GM12878 (cell line): ENCODE results near the gene CCDC134. TPM values are rescaled to one million over a fixed set of nuclear protein-coding genes. Genes with fewer than 3 reads are reported as not detected.

ENCODE experiments used
- ATAC-seq: fragments of 200-7000 bp; cut with Tn5 transposase; 3 replicates; pipeline ENCODE4 v1.9.1; 2020; ENCODE audit warnings: mild to moderate bottlenecking, moderate library complexity
- BruUV-seq: library from RNA; stranded (reverse); fragments of 400-500 nt; replicated peaks from 2 replicates; lab custom pipeline; 2021; lab: Mats Ljungman, UMichigan
- CTCF ChIA-PET: fragments of 300-600 bp; sonication (Branson Sonifier 250); formaldehyde crosslinking; extraction: SDS; loops from one replicate; lab custom pipeline; 2021; ENCODE audit warnings: inconsistent platforms; lab: Yijun Ruan, JAX
- POLR2A ChIA-PET: fragments of 350-600 bp; formaldehyde crosslinking; extraction: SDS; loops from one replicate; lab custom pipeline; 2021; ENCODE audit warnings: inconsistent platforms; lab: Charles Lee
- RAD21 ChIA-PET: fragments of 300-600 bp; sonication (Branson Sonifier 250); formaldehyde crosslinking; loops from one replicate; lab custom pipeline; 2023; ENCODE audit warnings: antibody characterized with exemption; ENCODE audit not compliant: unreplicated experiment; lab: Charles Lee
- SMC1A ChIA-PET: fragments of 300-600 bp; sonication (Branson Sonifier 250); formaldehyde crosslinking; loops from one replicate; lab custom pipeline; 2023; ENCODE audit not compliant: unreplicated experiment, uncharacterized antibody; lab: Charles Lee
- DNase-seq: peaks from one replicate; pipeline ENCODE4 v3.0.0-alpha.2; 2011; ENCODE audit warnings: low read depth, low spot score
- FAIRE-seq: peaks from 3 replicates; lab custom pipeline; 2011; peaks lifted over from hg19 to GRCh38; lab: Jason Lieb, UNC
- H2AFZ ChIP-seq: 2 replicates; pipeline ENCODE4 v1.6.0; 2011; ENCODE audit warnings: low read depth, low read length, control low read depth; ENCODE audit not compliant: control insufficient read depth
- H3K27ac ChIP-seq: 2 replicates; pipeline ENCODE4 v1.5.1; 2011; ENCODE audit warnings: control low read depth; ENCODE audit not compliant: control insufficient read depth, insufficient read depth
- H3K27me3 ChIP-seq, 2 experiments: replicated peaks in 1 of 2; 2 replicates each; pipeline versions ENCODE4 v1.6.0 to v1.6.1; 2011; ENCODE audit warnings: low read length in 1 of 2; ENCODE audit not compliant: control insufficient read depth in 2 of 2, insufficient read depth in 2 of 2
- H3K36me3 ChIP-seq, 2 experiments: 2 replicates each; pipeline ENCODE4 v1.5.1; 2011; ENCODE audit warnings: low read length in 1 of 2; ENCODE audit not compliant: control insufficient read depth in 2 of 2, insufficient read depth in 2 of 2
- H3K4me1 ChIP-seq: 2 replicates; pipeline ENCODE4 v1.6.1; 2011; ENCODE audit warnings: mild to moderate bottlenecking, low read length, moderate library complexity, mixed read lengths; ENCODE audit not compliant: control insufficient read depth, insufficient read depth
- H3K4me2 ChIP-seq: 2 replicates; pipeline ENCODE4 v1.6.0; 2011; ENCODE audit warnings: control low read depth; ENCODE audit not compliant: control insufficient read depth, insufficient read depth
- H3K4me3 ChIP-seq: fragments of 200-600 bp; sonication (generic); 2 replicates; pipeline ENCODE4 v1.5.1; 2016
- H3K79me2 ChIP-seq: 2 replicates; pipeline ENCODE4 v1.6.0; 2011; ENCODE audit warnings: low read length; ENCODE audit not compliant: control insufficient read depth, insufficient read depth
- H3K9ac ChIP-seq: 2 replicates; pipeline ENCODE4 v1.8.0; 2011; ENCODE audit warnings: low read length, control low read depth, mixed read lengths; ENCODE audit not compliant: control insufficient read depth, insufficient read depth
- H3K9me3 ChIP-seq: replicated peaks from 3 replicates; pipeline ENCODE4 v1.5.1; 2011; ENCODE audit warnings: mild to moderate bottlenecking, low read length; ENCODE audit not compliant: control insufficient read depth, insufficient read depth
- H4K20me1 ChIP-seq: 2 replicates; pipeline ENCODE4 v1.6.0; 2011; ENCODE audit not compliant: control insufficient read depth, insufficient read depth
- ATF7 ChIP-seq: fragments of 450-650 bp; IDR thresholded peaks from 2 replicates; pipeline ENCODE4 v1.6.1; 2016; ENCODE audit warnings: low read depth, mild to moderate bottlenecking
- BHLHE40 ChIP-seq, 2 experiments: fragments of 450-650 bp in 1 of 2; IDR thresholded peaks; 2 replicates each; pipeline ENCODE4 v1.6.1; 2011 to 2017; ENCODE audit warnings: low read depth in 2 of 2, borderline replicate concordance in 1 of 2, improper control_type of control experiment in 1 of 2, low read length in 1 of 2, mild to moderate bottlenecking in 1 of 2
- HDAC6 ChIP-seq: fragments of 200-600 bp; sonication (generic); IDR thresholded peaks from one replicate; pipeline ENCODE4 v1.8.0; 2017; ENCODE audit warnings: antibody characterized with exemption; ENCODE audit not compliant: unreplicated experiment
- IKZF1 ChIP-seq: fragments of 450-650 bp; conservative IDR thresholded peaks from 2 replicates; pipeline ENCODE4 v1.6.1; 2017; ENCODE audit warnings: antibody characterized with exemption, mild to moderate bottlenecking
- JUND ChIP-seq: IDR thresholded peaks from 2 replicates; pipeline ENCODE4 v1.6.1; 2012; ENCODE audit warnings: low read depth, mild to moderate bottlenecking, low read length, improper control_type of control experiment, moderate library complexity
- LARP7 ChIP-seq: fragments of 450-650 bp; IDR thresholded peaks from 2 replicates; pipeline ENCODE4 v1.6.1; 2017; ENCODE audit warnings: mild to moderate bottlenecking
- MEF2B ChIP-seq: fragments of 450-650 bp; IDR thresholded peaks from 2 replicates; pipeline ENCODE4 v1.6.1; 2018; ENCODE audit warnings: mild to moderate bottlenecking, moderate library complexity; ENCODE audit not compliant: partially characterized antibody, poor library complexity, severe bottlenecking
- MTA2 ChIP-seq: fragments of 450-650 bp; IDR thresholded peaks from 2 replicates; pipeline ENCODE4 v1.6.1; 2016; ENCODE audit warnings: low read depth, mild to moderate bottlenecking, moderate library complexity
- NFXL1 ChIP-seq: fragments of 450-650 bp; IDR thresholded peaks from 2 replicates; pipeline ENCODE4 v1.6.1; 2017; ENCODE audit warnings: antibody characterized with exemption, mild to moderate bottlenecking, borderline replicate concordance
- RAD51 ChIP-seq: fragments of 450-650 bp; IDR thresholded peaks from 2 replicates; pipeline ENCODE4 v1.6.1; 2016; ENCODE audit warnings: moderate library complexity, mild to moderate bottlenecking, inconsistent platforms
- RELA ChIP-seq: fragments of 450-650 bp; IDR thresholded peaks from 2 replicates; pipeline ENCODE4 v1.8.0; 2014; ENCODE audit warnings: borderline replicate concordance; ENCODE audit not compliant: partially characterized antibody
- WGBS: methylation state at CpG from one replicate; pipeline ENCODE4 v1.1.6; 2016; ENCODE audit warnings: low lambda C conversion rate; ENCODE audit not compliant: insufficient replicate concordance, insufficient coverage; ENCODE audit errors: missing lambda C conversion rate; 5-methylcytosine and 5-hydroxymethylcytosine counted together
- in situ Hi-C: fragments of 300-500 bp; cut with MboI; formaldehyde crosslinking; loops from 9 replicates; pipeline ENCODE4 v1.14.3; 2018; ENCODE audit warnings: mixed read lengths
- intact Hi-C: fragments of 100-400 bp; cut with micrococcal nuclease; formaldehyde crosslinking; loops from one replicate; pipeline ENCODE4 v1.14.2; 2022; ENCODE audit not compliant: unreplicated experiment
- polyA plus RNA-seq, 11 experiments: library from polyadenylated mRNA; depleted of rRNA in 4 of 11; unstranded in 6 of 11; stranded (reverse) in 5 of 11; fragments of >200 nt; fragmentation: Nextera tagmentation in 4 of 11; fragmentation: Illumina TruSeq in 1 of 11; extraction: Ambion mirVana in 4 of 11; extraction: Trizol in 1 of 11; gene quantifications; 1 replicate in 1 of 11; 2 replicates in 10 of 11; pipeline versions ENCODE4 v1.2.1 to v1.2.3, GENCODE V29; 2011 to 2016; ENCODE audit warnings: inconsistent platforms in 2 of 11, missing spikeins in 2 of 11, low read depth in 1 of 11
- total RNA-seq, 4 experiments: library from RNA; depleted of rRNA in 3 of 4; stranded (reverse); fragments of >200 nt in 3 of 4; fragmentation: Illumina TruSeq in 1 of 4; extraction: Trizol in 1 of 4; gene quantifications; 2 replicates each; pipeline versions ENCODE4 v1.2.1 to v1.2.3, GENCODE V29; 2013 to 2021
- TF ChIP-seq, protein P1 (sequence below): fragments of 450-650 bp; IDR thresholded peaks from 2 replicates; pipeline ENCODE4 v1.6.1; 2018; ENCODE audit warnings: mild to moderate bottlenecking, low read depth, moderate library complexity; ENCODE audit not compliant: partially characterized antibody
- TF ChIP-seq, protein P2 (sequence below): fragments of 450-650 bp; IDR thresholded peaks from 2 replicates; pipeline ENCODE4 v1.6.1; 2017; ENCODE audit warnings: low read depth, mild to moderate bottlenecking, moderate library complexity
- TF ChIP-seq, protein P3 (sequence below): fragments of 450-650 bp; IDR thresholded peaks from 2 replicates; pipeline ENCODE4 v1.6.1; 2016; ENCODE audit warnings: mild to moderate bottlenecking

Gene CCDC134
- total and polyA plus RNA-seq, 10 of the 15 experiments (the other 5 are each of a cell fraction or from before 2014, with no cell fraction given): 0.35 to 19.3 (median 11.8) TPM

DNA sequence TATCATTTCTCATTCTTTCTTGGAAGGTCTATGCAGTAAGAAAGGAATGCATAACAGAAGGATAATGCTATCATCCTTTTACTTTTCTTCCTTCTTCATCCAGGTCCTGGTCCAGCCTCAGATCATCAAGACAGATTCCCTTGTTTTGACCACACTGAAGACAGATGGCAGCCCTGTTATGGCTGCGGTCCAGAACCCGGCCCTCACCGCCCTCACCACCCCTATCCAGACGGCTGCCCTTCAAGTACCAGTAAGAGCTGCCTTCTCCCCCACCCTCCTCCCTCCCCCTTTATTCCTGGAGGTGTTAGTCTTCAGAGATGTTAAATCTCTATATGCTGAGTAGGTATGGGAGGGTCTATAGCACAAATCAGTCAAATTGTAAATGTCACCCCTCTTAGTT, 70.3 kb downstream of the CCDC134 start (continued):
- TF ChIP-seq, protein P1, sequence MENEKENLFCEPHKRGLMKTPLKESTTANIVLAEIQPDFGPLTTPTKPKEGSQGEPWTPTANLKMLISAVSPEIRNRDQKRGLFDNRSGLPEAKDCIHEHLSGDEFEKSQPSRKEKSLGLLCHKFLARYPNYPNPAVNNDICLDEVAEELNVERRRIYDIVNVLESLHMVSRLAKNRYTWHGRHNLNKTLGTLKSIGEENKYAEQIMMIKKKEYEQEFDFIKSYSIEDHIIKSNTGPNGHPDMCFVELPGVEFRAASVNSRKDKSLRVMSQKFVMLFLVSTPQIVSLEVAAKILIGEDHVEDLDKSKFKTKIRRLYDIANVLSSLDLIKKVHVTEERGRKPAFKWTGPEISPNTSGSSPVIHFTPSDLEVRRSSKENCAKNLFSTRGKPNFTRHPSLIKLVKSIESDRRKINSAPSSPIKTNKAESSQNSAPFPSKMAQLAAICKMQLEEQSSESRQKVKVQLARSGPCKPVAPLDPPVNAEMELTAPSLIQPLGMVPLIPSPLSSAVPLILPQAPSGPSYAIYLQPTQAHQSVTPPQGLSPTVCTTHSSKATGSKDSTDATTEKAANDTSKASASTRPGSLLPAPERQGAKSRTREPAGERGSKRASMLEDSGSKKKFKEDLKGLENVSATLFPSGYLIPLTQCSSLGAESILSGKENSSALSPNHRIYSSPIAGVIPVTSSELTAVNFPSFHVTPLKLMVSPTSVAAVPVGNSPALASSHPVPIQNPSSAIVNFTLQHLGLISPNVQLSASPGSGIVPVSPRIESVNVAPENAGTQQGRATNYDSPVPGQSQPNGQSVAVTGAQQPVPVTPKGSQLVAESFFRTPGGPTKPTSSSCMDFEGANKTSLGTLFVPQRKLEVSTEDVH: no peak
- no peak for TF ChIP-seq RELA

DNA sequence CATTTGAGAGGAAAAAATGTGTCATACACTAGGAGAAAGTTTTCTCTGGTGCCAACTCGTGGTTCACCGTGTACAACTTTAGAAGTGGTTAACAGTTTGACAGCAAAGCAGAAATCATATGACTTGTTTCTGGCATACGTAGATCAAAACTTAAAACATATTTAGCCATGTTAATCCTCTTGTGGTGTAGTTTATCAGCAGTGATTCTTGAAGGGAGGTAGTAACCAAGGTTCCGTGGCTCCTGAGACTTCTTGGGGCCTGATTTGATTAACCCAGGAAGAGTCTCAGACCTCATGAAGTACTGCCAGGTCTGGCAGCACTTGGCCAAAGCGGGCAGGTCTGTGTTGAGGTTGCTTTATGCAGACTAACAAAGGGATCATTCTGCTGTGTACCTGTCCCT, 72.9 kb downstream of the CCDC134 start:
- H3K79me2 ChIP-seq: no peaks in the 10 kb centered on the region; the same call in 1 of the 2 replicates
- TSS peak; percentile 31 for BruUV-seq
- ATAC-seq (peak; percentile 34), FAIRE-seq (no peak), DNase-seq (no peak)
- CTCF ChIA-PET: interaction anchor here (0.6 to 3.7 kb wide), 4 partner anchors 11 to 176 kb away, joined by 3 to 16 read pairs (median 11); partner anchors contain the start of gene MEI1
- H3K4me3 ChIP-seq: no peak overlapping the region
- in situ Hi-C loops (no loop called here), intact Hi-C loops (no loop called here)
- no peak overlapping the region for H2AFZ ChIP-seq
- POLR2A ChIA-PET: interaction anchor here (1.4 to 2.6 kb wide), 3 partner anchors 11 to 54 kb away, joined by 3 to 24 read pairs (median 9); no protein-coding TSS in a partner anchor
- WGBS: 34% methylated on average over 5 of the region's 5 CpGs
- H3K36me3 ChIP-seq: peaks cover 32 to 51% of the 10 kb centered on the region in 2 experiments
- SMC1A ChIA-PET: interaction anchor here (0.9 to 6.3 kb wide), 4 partner anchors 11 to 73 kb away, joined by 3 to 49 read pairs (median 11); partner anchors contain the start of gene CENPM
- no peaks in the 10 kb centered on the region for H4K20me1 ChIP-seq
- no peak overlapping the region for H3K27ac ChIP-seq
- RAD21 ChIA-PET: interaction anchor here (2.4 to 4.4 kb wide), 2 partner anchors 11 to 53 kb away, joined by 7 to 39 read pairs; partner anchors contain the start of gene TNFRSF13C
- H3K4me1 ChIP-seq: no peaks in the 10 kb centered on the region
- no peaks in the 10 kb centered on the region for H3K27me3 ChIP-seq
- H3K9me3 ChIP-seq: no peaks in the 10 kb centered on the region
- no peak overlapping the region for H3K4me2 ChIP-seq
- no peak overlapping the region for H3K9ac ChIP-seq
- TF ChIP-seq ATF7: peak; percentile 76
- no peak for TF ChIP-seq NFXL1
- peak; percentile 26; the same call in 1 of the 2 replicates for TF ChIP-seq MTA2
- TF ChIP-seq JUND: no peak
- peak; percentile 26 for TF ChIP-seq MEF2B
- TF ChIP-seq RAD51: peak; percentile 22; the same call in 1 of the 2 replicates
- TF ChIP-seq HDAC6: no peak
- TF ChIP-seq, protein P2, sequence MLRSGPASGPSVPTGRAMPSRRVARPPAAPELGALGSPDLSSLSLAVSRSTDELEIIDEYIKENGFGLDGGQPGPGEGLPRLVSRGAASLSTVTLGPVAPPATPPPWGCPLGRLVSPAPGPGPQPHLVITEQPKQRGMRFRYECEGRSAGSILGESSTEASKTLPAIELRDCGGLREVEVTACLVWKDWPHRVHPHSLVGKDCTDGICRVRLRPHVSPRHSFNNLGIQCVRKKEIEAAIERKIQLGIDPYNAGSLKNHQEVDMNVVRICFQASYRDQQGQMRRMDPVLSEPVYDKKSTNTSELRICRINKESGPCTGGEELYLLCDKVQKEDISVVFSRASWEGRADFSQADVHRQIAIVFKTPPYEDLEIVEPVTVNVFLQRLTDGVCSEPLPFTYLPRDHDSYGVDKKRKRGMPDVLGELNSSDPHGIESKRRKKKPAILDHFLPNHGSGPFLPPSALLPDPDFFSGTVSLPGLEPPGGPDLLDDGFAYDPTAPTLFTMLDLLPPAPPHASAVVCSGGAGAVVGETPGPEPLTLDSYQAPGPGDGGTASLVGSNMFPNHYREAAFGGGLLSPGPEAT: peak; percentile 26; the same call in 1 of the 2 replicates
- no peak for TF ChIP-seq LARP7
- TF ChIP-seq BHLHE40 (IDR thresholded peaks at IDR 0.05; ENCODE audit: borderline replicate concordance in 1 of 2, low read depth in 2 of 2, low read length in 1 of 2): peak; percentile 26 to 27; a peak in 2 of 4 replicates
- TF ChIP-seq, protein P3, sequence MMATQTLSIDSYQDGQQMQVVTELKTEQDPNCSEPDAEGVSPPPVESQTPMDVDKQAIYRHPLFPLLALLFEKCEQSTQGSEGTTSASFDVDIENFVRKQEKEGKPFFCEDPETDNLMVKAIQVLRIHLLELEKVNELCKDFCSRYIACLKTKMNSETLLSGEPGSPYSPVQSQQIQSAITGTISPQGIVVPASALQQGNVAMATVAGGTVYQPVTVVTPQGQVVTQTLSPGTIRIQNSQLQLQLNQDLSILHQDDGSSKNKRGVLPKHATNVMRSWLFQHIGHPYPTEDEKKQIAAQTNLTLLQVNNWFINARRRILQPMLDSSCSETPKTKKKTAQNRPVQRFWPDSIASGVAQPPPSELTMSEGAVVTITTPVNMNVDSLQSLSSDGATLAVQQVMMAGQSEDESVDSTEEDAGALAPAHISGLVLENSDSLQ: no peak
- TF ChIP-seq IKZF1: peak; percentile 25; the same call in 1 of the 2 replicates
